T-helper 1 cell treated with Interleukin-12 subunit alpha and Interleukin-12 subunit beta and Interleukin-4 antibody, amounts not matched to agents 30 μg/mL and 1 μg/mL, for 36 hours (primary cell): ENCODE results near the gene CELF5.

Experiments
- H3K27ac Mint-ChIP-seq: one replicate; pipeline ENCODE4 v1.8.0; 2021; ENCODE audit warnings: mild to moderate bottlenecking, mixed read lengths
- H3K27me3 Mint-ChIP-seq: one replicate; pipeline ENCODE4 v1.8.0; 2021; ENCODE audit warnings: low read depth, mixed read lengths
- H3K36me3 Mint-ChIP-seq: one replicate; pipeline ENCODE4 v1.8.0; 2021; ENCODE audit warnings: low read depth, mixed read lengths
- H3K4me1 Mint-ChIP-seq: one replicate; pipeline ENCODE4 v1.8.0; 2021; ENCODE audit warnings: low read depth, mixed read lengths
- H3K4me3 Mint-ChIP-seq: one replicate; pipeline ENCODE4 v1.8.0; 2021; ENCODE audit warnings: mild to moderate bottlenecking, moderate library complexity, mixed read lengths
- H3K9me3 Mint-ChIP-seq: one replicate; pipeline ENCODE4 v1.8.0; 2021; ENCODE audit warnings: mixed read lengths

Gene CELF5

DNA sequence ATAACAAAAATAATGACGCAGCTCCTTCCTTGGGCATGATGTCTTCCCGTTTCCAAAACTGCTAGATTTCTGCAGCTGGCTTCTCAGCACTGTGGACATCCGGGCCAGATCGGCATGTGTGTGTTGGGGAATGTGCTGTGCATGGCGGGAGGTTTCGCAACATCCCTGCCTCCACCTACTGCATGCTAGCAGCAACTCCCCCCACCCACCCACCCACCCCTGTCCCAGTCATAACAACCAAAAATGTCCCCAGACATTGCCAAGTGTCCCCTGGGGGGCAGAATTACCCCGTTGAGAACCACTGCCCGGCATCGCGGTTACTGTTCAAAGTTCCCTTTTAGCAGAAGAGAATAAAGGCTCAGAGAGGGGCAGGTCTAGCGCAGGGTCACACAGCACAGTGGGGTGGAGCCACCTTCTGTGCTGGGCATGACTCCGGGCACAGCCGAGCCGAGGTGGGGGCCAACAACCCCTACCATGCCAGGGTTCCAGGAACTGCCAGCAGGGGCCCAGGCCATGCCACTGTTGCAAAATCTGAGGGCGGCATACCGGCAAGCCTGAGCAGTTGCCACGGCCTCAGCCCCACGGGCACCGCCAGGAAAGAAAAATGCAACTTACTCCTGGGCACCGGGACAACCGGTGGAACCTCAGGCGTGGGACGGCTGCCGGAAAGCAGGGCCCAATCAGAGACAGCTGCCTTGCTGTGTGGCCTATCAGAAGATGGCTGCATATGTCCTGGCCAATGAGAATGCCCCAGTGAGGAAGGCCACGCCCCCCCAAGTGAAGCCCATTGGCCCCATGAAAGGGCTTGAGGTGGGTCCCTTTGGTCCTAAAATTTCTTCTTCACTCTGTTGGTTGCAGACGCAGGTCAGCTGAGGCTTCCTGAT, 119.4 kb downstream of the CELF5 start:
- Mint-ChIP-seq H3K27ac (no peak overlapping the region), H3K4me3 (no peak overlapping the region), H3K9me3 (no peaks in the 10 kb centered on the region), H3K4me1 (peaks cover under 1% of the 10 kb centered on the region), H3K27me3 (no peaks in the 10 kb centered on the region), H3K36me3 (no peaks in the 10 kb centered on the region)

DNA sequence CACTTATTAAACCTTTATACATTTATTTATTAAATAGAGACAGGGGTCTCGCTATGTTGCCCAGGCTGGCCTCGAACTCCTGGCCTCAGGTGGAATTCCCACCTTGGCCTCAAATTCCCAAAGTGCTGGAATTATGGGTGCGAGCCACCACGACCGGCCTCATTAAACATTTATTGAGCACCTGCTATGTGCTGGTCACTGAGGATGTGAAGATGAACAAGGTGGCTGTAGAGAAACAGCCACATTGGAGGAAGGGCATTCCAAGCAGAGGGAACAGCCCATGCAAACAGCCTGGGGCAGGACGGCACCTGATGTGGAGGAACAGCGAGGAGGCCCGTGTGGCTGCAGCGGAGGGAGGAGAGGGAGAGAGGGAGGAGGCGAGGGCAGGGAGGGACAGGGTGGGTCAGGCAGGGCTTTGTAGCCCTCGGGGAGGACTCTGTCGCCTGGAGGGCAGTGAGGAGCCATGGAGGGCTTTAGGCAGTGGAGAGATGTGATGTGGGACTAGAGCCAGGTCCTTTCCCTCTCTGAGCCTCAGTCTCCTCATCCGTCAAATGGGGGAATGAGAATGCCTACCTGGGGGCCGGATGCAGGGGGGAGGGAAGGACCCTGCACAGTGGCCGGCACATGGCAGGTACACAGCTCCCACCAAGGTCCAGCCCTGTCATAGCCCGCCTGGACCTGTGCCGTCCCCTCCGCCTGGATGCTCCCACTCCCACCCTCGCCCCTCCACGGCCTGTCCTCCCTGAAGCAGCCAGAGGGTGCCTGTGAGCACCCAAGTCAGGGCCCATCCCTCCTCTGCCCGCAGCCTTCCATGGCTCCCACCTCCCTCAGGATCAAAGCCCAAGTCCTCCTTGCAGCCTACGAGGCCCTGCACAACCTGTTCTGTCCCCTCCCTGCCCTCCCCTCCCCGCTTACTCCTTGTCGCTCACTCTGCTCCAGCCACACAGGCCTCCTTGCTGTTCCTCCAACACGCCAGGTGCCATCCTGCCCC, 120.4 kb downstream of the CELF5 start:
- no peaks in the 10 kb centered on the region for H3K27me3 Mint-ChIP-seq
- no peaks in the 10 kb centered on the region for H3K36me3 Mint-ChIP-seq
- no peaks in the 10 kb centered on the region for H3K4me1 Mint-ChIP-seq
- no peak overlapping the region for H3K27ac Mint-ChIP-seq
- no peaks in the 10 kb centered on the region for H3K9me3 Mint-ChIP-seq
- no peak overlapping the region for H3K4me3 Mint-ChIP-seq

DNA sequence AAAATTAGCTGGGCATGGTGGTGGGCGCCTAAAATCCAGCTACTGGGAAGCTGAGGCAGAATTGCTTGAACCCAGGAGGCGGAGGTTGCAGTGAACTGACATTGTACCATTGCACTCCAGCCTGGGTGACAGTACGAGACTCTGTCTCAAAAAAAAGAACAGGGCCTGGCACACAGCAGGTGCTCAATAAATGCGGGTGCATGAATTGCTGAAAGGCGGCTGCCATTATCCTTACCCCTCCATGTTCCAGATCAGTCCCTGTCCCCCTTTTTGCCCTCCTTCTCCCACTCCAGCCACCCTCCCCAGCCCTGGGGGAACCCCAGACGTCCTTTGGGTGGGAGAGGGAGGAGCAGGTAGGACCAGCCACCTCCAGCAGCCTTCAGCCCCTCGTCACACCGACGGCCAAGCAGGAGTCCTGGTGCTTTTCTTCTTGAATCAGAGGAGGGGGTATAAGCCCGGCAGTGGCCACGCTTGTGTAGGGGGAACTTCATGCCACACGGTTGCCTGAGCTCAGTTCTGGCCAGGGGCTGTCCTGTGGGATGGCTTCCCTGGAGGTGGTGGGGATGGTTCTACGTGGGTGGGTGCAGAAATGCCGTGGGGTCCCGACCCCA, 121.5 kb downstream of the CELF5 start:
- H3K27ac Mint-ChIP-seq: no peak overlapping the region
- H3K4me3 Mint-ChIP-seq: no peak overlapping the region
- H3K27me3 Mint-ChIP-seq: no peaks in the 10 kb centered on the region
- no peaks in the 10 kb centered on the region for H3K9me3 Mint-ChIP-seq
- no peaks in the 10 kb centered on the region for H3K36me3 Mint-ChIP-seq
- no peaks in the 10 kb centered on the region for H3K4me1 Mint-ChIP-seq
